Nephron (organoid): ENCODE measurements around the gene ITM2B.

Source experiments
- H3K27ac Mint-ChIP-seq, 3 experiments: 2 replicates each; pipeline ENCODE4 v1.8.0; 2020; ENCODE audit warnings: mixed read lengths in 3 of 3, mild to moderate bottlenecking in 2 of 3, moderate library complexity in 1 of 3
- H3K27me3 Mint-ChIP-seq: 2 replicates; pipeline ENCODE4 v1.8.0; 2021; ENCODE audit warnings: low read depth, mild to moderate bottlenecking, moderate library complexity, mixed read lengths
- H3K36me3 Mint-ChIP-seq: 2 replicates; pipeline ENCODE4 v1.8.0; 2020; ENCODE audit warnings: low read depth, mixed read lengths
- H3K4me1 Mint-ChIP-seq: 2 replicates; pipeline ENCODE4 v1.8.0; 2020; ENCODE audit warnings: mixed read lengths
- H3K4me3 Mint-ChIP-seq, 3 experiments: 2 replicates each; pipeline ENCODE4 v1.8.0; 2020; ENCODE audit warnings: mild to moderate bottlenecking in 3 of 3, mixed read lengths in 3 of 3, moderate library complexity in 2 of 3
- H3K9me3 Mint-ChIP-seq: 2 replicates; pipeline ENCODE4 v1.8.0; 2020; ENCODE audit warnings: mixed read lengths
- CTCF ChIP-seq, 3 experiments: fragments of 200-600 bp; sonication (generic); IDR thresholded peaks; one replicate each; pipeline ENCODE4 v1.5.0; 2021; ENCODE audit warnings: antibody characterized with exemption in 3 of 3; ENCODE audit not compliant: unreplicated experiment in 3 of 3

The ITM2B gene

GRCh38 chr13:48311223-48311622, 78.2 kb downstream of the ITM2B start:
- H3K4me3 Mint-ChIP-seq: no peak overlapping the region
- peaks cover 21% of the 10 kb centered on the region for H3K9me3 Mint-ChIP-seq
- no peaks in the 10 kb centered on the region for H3K27me3 Mint-ChIP-seq
- peaks cover 5% of the 10 kb centered on the region for H3K4me1 Mint-ChIP-seq
- H3K36me3 Mint-ChIP-seq: peaks cover 47% of the 10 kb centered on the region
- H3K27ac Mint-ChIP-seq: no peak overlapping the region
- TF ChIP-seq CTCF (IDR thresholded peaks at IDR 0.05; ENCODE audit: unreplicated experiment in 3 of 3): no peak

- TF ChIP-seq CTCF (IDR thresholded peaks at IDR 0.05; ENCODE audit: unreplicated experiment in 3 of 3): no peak
- Mint-ChIP-seq H3K36me3 (peaks cover 74% of the 10 kb centered on the region), H3K27me3 (no peaks in the 10 kb centered on the region), H3K4me1 (no peaks in the 10 kb centered on the region), H3K9me3 (peaks cover 38% of the 10 kb centered on the region), H3K4me3 (no peak overlapping the region), H3K27ac (no peak overlapping the region)
Measured at GRCh38 chr13:48315969-48316650, 83.1 kb downstream of the ITM2B start.

GRCh38 chr13:48316826-48317510, 84.0 kb downstream of the ITM2B start:
- Mint-ChIP-seq H3K4me3 (no peak overlapping the region), H3K9me3 (peaks cover 45% of the 10 kb centered on the region), H3K4me1 (no peaks in the 10 kb centered on the region), H3K36me3 (peaks cover 82% of the 10 kb centered on the region), H3K27me3 (no peaks in the 10 kb centered on the region), H3K27ac (no peak overlapping the region)
- no peak for TF ChIP-seq CTCF (IDR thresholded peaks at IDR 0.05; ENCODE audit: unreplicated experiment in 3 of 3)

- Mint-ChIP-seq H3K9me3 (peaks cover 52% of the 10 kb centered on the region), H3K27me3 (no peaks in the 10 kb centered on the region), H3K27ac (no peak overlapping the region), H3K36me3 (peaks cover 84% of the 10 kb centered on the region), H3K4me1 (no peaks in the 10 kb centered on the region), H3K4me3 (no peak overlapping the region)
- no peak for TF ChIP-seq CTCF (IDR thresholded peaks at IDR 0.05; ENCODE audit: unreplicated experiment in 3 of 3)
Measured at GRCh38 chr13:48317511-48318376, 84.7 kb downstream of the ITM2B start.

GRCh38 chr13:48318377-48318811, 85.4 kb downstream of the ITM2B start:
- H3K4me3 Mint-ChIP-seq: no peak overlapping the region
- H3K36me3 Mint-ChIP-seq: peaks cover 84% of the 10 kb centered on the region
- TF ChIP-seq CTCF (IDR thresholded peaks at IDR 0.05; ENCODE audit: unreplicated experiment in 3 of 3): no peak
- H3K27me3 Mint-ChIP-seq: no peaks in the 10 kb centered on the region
- H3K9me3 Mint-ChIP-seq: peaks cover 52% of the 10 kb centered on the region
- no peaks in the 10 kb centered on the region for H3K4me1 Mint-ChIP-seq
- no peak overlapping the region for H3K27ac Mint-ChIP-seq
